AG10803 (cell line): Measurements from ENCODE around the gene PARP16.

Experiments used
- DNase-seq: peaks from one replicate; pipeline ENCODE4 v3.0.0; 2010; ENCODE audit warnings: low read depth
- H3K4me3 ChIP-seq: 2 replicates; pipeline ENCODE4 v1.5.1; 2011; ENCODE audit warnings: mild to moderate bottlenecking, low read length, control low read depth
- CTCF ChIP-seq: conservative IDR thresholded peaks from 2 replicates; pipeline ENCODE4 v1.5.1; 2011; ENCODE audit warnings: mild to moderate bottlenecking, low read length, control low read depth, inconsistent platforms

Gene PARP16

GRCh38 chr15:65260968-65261367, 25.7 kb downstream of the PARP16 start:
- no peak for TF ChIP-seq CTCF
- no peak for DNase-seq
- no peak overlapping the region for H3K4me3 ChIP-seq

GRCh38 chr15:65259367-65259797, 27.3 kb downstream of the PARP16 start:
- no peak for TF ChIP-seq CTCF
- DNase-seq: peak; percentile 84

GRCh38 chr15:65258375-65259262, 28.1 kb downstream of the PARP16 start:
- no peak for TF ChIP-seq CTCF
- peak; percentile 88 for DNase-seq
- no peak overlapping the region for H3K4me3 ChIP-seq

More at GRCh38 chr15:65259367-65259797, 27.3 kb downstream of the PARP16 start:
- H3K4me3 ChIP-seq: no peak overlapping the region

- no peak for TF ChIP-seq CTCF
- no peak for DNase-seq
- H3K4me3 ChIP-seq: no peak overlapping the region
Observed at GRCh38 chr15:65255486-65256140, 31.1 kb downstream of the PARP16 start.

- no peak for TF ChIP-seq CTCF
- DNase-seq: no peak
- no peak overlapping the region for H3K4me3 ChIP-seq
Observed at GRCh38 chr15:65254758-65255157, 31.9 kb downstream of the PARP16 start.

- DNase-seq: no peak
- H3K4me3 ChIP-seq: no peak overlapping the region
- no peak for TF ChIP-seq CTCF
Observed at GRCh38 chr15:65254356-65254755, 32.3 kb downstream of the PARP16 start.

GRCh38 chr15:65249641-65250040, 37.0 kb downstream of the PARP16 start:
- no peak for DNase-seq
- no peak for TF ChIP-seq CTCF
- no peak overlapping the region for H3K4me3 ChIP-seq
